SHP77 treated with DMSO at 0.1 percent for 48 hours (cell line): Measurements from ENCODE around the gene LONRF3.

Source experiments
- DNase-seq: peaks from one replicate; lab custom pipeline; 2025; lab: John Stamatoyannopoulos, UW

The LONRF3 gene

DNA sequence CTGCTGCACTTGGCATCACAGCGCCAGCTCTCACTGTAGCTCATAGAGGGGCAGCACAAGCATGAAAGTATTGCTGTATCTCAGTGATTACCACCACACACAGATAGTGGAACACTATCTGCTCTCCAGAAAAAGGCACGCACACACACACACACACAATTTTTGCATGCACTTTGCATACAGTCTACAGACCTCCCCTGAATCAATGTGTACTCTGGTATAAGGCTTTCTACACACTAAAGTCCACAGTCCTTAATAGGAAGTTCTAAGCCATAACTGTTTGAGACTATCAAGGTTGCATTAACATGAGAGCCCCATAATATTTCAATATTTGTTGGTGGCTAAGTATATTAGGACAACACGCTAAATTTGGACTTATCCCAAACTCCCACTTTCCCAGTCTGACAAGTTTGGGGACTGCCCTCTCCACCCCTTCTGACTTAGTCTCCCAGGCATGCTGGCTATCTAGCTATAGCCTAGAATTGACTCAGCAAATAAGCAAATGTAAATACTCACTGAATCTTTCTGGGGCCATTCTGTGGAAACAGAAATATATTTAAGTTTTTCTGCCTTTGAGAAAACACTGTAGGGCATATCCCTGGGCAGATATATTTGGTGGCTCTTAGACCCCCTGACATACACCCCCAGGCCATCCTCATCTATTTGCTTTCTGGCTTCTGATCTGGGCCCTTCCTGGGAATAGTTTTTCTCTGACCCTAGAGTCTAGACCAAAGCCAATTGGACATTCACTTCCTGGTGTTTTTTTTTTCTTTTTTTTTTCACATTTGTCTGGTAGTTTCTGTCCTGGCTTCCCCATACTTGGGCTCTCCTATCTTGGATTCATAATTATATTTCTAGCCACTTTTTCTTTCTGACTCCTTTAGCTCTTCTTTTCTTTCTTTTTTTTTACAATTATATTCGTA is 62.0 kb downstream of the LONRF3 start:
- no peak for DNase-seq

DNA sequence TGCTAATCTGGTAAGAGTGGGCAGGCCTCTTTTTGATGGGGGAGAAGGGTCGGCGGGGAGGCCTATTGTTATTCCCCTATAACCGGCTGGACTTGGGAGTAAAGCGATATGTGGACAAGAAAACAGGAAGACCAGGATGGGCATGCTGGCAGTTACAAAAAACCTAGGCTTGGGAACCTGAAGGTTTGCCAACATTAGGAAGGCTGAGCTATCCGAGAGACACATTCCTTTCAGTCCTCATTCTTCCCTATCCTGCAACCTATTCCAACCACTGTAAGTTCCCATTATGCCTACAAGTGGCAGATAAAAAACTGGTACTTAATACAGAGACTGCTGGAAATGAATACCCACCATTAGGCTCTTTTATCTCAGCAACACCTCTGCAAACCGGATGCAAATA is 66.0 kb downstream of the LONRF3 start:
- DNase-seq = no peak

DNA sequence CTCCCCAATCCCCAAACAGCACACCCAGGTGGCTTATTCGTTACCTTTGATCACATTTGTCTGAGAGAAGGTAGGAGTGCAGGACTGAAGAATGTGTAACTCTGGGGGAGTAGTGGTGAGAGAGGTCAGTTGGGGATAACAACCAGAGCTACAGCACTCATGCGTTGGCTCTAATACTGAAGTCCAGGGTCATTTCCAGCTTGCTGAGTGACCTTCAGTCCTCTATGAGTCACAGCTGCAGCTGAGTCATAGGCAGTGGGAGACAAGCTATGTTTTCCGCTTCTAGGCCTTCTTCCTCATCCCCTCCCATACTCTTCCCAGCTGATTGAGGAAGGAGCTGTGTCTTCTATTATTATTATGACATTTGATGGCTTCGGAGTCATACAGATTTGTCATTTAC is 66.8 kb downstream of the LONRF3 start:
- no peak for DNase-seq

DNA sequence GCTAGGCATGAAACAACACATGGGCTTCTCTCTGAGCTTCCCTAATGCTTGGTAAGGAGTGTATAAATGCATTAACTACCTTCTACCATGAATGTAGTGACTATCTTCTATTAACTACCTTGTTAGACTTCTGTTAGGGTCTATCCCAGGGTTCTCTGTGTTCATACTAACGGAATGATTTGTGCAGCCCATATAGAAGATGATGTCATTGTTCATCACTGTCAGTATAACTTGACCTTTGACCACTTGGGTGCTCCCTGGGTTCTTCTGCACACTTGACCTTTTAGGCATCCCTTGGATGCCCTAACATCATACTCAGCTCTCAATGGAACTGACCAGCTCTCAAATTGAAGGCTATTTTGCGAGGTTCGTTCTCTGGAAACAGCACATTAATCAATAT is 67.6 kb downstream of the LONRF3 start:
- no peak for DNase-seq

DNA sequence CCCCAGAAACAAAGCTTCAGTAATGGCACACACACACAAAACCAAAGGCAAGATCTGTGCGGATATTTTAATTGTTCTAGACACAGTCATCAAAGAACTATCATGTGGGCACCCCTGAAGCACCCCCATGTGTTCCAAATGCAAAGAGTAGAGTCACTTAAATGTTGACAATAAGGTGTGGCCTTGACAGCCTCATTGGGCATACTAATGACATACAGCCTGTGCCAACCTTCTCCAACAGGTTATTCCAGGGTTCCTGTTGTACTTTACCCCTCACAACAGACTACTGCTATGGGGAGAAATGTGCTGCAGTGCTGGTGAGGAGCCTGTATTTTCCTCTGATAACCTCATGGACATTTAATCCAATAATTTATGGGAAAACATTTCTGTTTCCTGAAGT is 68.6 kb downstream of the LONRF3 start:
- no peak for DNase-seq

DNA sequence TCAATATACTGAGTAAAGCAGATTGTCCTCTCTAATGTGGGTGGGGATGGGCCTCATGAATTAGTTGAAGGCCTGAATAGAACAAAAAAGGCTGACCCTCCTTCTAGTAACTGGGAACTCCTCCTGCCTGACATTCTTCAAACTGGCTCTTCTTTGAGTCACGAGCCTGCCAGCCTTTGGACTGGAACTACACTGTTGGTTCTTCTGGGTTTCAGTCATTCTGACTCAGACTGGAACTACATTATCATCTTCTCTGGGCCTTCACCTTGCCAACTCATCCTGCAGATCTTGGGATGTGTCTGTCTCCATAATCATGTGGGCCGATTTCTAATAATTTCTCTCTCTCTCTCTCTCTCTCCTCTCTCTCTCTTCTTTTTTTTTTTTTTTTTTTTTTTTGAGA is 71.5 kb downstream of the LONRF3 start:
- no peak for DNase-seq

DNA sequence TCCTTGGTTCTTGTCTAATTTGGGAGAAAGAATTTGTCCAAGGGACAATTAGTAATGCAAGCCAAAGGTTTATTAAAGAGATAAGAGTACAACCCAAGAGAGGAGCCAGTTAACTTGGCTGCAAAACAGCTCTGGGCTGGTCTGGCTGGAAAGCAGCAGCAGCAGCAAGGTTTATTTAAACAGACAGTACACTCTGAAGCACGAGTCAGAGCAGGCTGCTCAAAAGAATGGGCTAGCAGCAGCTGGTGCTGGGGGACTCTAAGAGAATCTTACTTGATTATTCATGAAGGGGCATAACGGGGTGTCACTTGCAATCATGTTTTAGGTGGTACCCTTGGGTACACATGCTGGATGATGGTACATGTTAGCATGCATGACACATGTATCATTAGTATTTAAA is 81.3 kb downstream of the LONRF3 start:
- DNase-seq = no peak

DNA sequence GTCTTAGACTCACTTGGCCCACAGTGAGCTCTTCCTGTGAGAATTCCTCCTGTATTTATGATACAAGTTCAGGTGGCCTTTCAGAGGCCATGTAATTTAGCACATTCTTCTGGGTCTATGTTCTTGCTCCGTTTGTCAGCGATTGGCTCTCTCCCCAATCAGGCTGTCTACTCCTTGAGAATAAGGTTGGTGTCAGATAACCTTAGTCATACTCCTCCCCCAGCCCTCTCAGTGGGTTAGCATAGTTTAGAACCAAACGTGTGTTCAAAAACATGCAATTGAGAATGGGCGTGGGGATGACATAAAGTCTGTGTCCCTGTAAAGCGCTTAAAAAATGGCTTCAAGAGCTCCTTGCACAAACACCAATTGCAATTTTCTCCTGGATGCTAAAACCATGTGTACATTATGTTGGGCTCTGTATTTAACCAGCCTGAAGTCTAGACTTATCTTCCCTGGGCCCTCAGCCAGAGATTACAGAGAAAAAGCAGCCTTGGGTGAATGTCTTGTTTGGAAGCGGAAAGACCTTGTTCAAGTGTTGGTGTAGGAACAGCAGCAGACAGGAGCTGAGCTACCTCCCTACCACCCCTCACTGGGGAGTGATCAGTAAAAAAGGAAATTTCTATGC is 88.4 kb downstream of the LONRF3 start:
- DNase-seq = no peak

DNA sequence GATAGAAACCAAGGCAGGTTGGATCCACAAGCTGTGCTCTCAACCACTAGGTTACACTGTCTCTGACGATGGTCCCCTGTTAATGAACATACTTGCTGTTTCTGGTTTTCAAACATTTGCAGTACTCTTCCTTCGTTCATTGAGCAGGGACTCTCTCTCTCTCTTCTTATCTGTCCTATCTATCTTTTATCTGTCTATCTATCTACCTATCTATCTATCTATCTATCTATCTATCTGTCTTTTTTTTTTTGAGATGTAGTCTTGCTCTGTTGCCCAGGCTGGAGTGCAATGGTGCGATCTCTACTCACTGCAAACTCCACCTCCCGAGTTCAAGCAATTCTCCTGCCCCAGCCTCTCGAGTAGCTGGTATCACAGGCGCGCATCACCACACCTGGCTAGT is 89.0 kb downstream of the LONRF3 start:
- no peak for DNase-seq

DNA sequence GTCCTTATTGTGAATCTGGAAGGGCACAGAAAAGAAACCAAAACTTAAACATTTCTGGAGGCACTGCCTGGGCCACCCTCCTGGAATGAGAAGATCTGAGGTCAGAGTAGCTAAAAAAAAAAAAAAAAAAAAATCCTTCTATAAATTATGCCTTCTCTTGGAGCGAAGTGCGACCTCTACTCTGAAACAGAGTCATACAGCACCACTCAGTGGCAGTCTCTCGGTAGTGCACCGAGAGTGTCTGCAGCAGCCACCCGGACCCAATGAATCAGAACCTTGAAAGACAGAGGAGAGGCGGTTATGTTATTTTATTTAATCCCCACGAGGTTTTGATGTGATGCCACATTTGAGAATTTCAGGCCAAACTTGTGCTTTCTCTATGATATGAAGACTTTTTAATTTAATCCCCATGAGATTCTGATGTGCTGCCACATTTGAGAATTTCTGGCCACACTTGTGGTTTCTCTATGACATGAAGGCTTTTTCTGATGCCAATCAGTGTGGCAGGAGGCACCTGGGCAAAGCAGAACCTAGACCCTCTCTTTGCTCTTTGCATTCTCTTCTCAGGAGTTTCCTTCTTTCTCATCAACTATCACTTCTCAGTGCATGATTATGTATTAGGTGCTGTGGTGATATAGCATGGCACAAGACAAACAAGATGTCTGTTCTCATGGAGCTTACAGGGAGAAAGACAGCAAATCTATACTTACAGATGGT is 92.8 kb downstream of the LONRF3 start:
- DNase-seq = no peak
